ENCODE measurements around the gene CKB. TPM values are rescaled to one million over a fixed set of nuclear protein-coding genes. Genes with fewer than 3 reads are reported as not detected.

The CKB gene
- total and polyA plus RNA-seq, 2 donors (not counting 1 experiment from before 2014, with no cell fraction given) = 65.2 to 136 TPM

GRCh38 chr14:103534576-103535061 lies 12.0 kb upstream of the CKB start:
- no peak for DNase-seq (ENCODE audit: low read depth in 2 of 2)
- no peak overlapping the region for H3K4me3 ChIP-seq (replicated peaks in 1 of 4; ENCODE audit: control extremely low read depth in 1 of 4, insufficient read depth in 1 of 4, low read depth in 3 of 4, low read length in 4 of 4)

GRCh38 chr14:103533999-103534575 lies 11.5 kb upstream of the CKB start:
- no peak overlapping the region for H3K9ac ChIP-seq (ENCODE audit: insufficient read depth, low read length)
- no peak for DNase-seq (ENCODE audit: low read depth in 2 of 2)

More at GRCh38 chr14:103534576-103535061, 12.0 kb upstream of the CKB start:
- Histone ChIP-seq H3K4me1 (ENCODE audit: control insufficient read depth, extremely low read depth, insufficient read depth, low read length) (peaks cover 9% of the 10 kb centered on the region), H4K20me1 (ENCODE audit: control insufficient read depth, extremely low read depth, insufficient read depth, low read length) (no peaks in the 10 kb centered on the region), H3K79me2 (ENCODE audit: control insufficient read depth, insufficient read depth, low read length) (peaks cover 21% of the 10 kb centered on the region), H2AFZ (ENCODE audit: low read length) (no peak overlapping the region), H3K27ac (ENCODE audit: insufficient read depth, low read length) (no peak overlapping the region), H3K36me3 (ENCODE audit: control insufficient read depth, insufficient read depth, low read length) (peaks cover 5% of the 10 kb centered on the region), H3K9ac (ENCODE audit: insufficient read depth, low read length) (no peak overlapping the region), H3K9me3 (ENCODE audit: control insufficient read depth, insufficient read depth, low read depth, low read length) (no peaks in the 10 kb centered on the region), H3K27me3 (ENCODE audit: control insufficient read depth, insufficient read depth, low read length) (no peaks in the 10 kb centered on the region), H3K4me2 (ENCODE audit: extremely low read depth, insufficient read depth, low read length) (no peak overlapping the region)
- TF ChIP-seq EZH2 (IDR thresholded peaks at IDR 0.05; ENCODE audit: low read length, missing control alignments) (no peak), CTCF (conservative IDR thresholded peaks at IDR 0.05 in 1 of 2, IDR thresholded peaks at IDR 0.05 in 1 of 2; ENCODE audit: low read depth in 1 of 2, low read length in 2 of 2) (no peak)

More at GRCh38 chr14:103533999-103534575, 11.5 kb upstream of the CKB start:
- no peak overlapping the region for H2AFZ ChIP-seq (ENCODE audit: low read length)
- H4K20me1 ChIP-seq (ENCODE audit: control insufficient read depth, extremely low read depth, insufficient read depth, low read length) = no peaks in the 10 kb centered on the region
- peaks cover 5% of the 10 kb centered on the region for H3K36me3 ChIP-seq (ENCODE audit: control insufficient read depth, insufficient read depth, low read length)
- H3K4me2 ChIP-seq (ENCODE audit: extremely low read depth, insufficient read depth, low read length) = no peak overlapping the region
- peaks cover 6% of the 10 kb centered on the region for H3K4me1 ChIP-seq (ENCODE audit: control insufficient read depth, extremely low read depth, insufficient read depth, low read length)
- H3K27me3 ChIP-seq (ENCODE audit: control insufficient read depth, insufficient read depth, low read length) = no peaks in the 10 kb centered on the region
- peaks cover 27% of the 10 kb centered on the region for H3K79me2 ChIP-seq (ENCODE audit: control insufficient read depth, insufficient read depth, low read length)
- TF ChIP-seq CTCF (conservative IDR thresholded peaks at IDR 0.05 in 1 of 2, IDR thresholded peaks at IDR 0.05 in 1 of 2; ENCODE audit: low read depth in 1 of 2, low read length in 2 of 2) = no peak
- TF ChIP-seq EZH2 (IDR thresholded peaks at IDR 0.05; ENCODE audit: low read length, missing control alignments) = no peak
- no peaks in the 10 kb centered on the region for H3K9me3 ChIP-seq (ENCODE audit: control insufficient read depth, insufficient read depth, low read depth, low read length)
- H3K27ac ChIP-seq (ENCODE audit: insufficient read depth, low read length) = no peak overlapping the region
- no peak overlapping the region for H3K4me3 ChIP-seq (replicated peaks in 1 of 4; ENCODE audit: control extremely low read depth in 1 of 4, insufficient read depth in 1 of 4, low read depth in 3 of 4, low read length in 4 of 4)

Data from fibroblast of lung (primary cell).